OCI-LY7 (cell line): ENCODE measurements around the gene PGPEP1. TPM values are rescaled to one million over a fixed set of nuclear protein-coding genes. Genes with fewer than 3 reads are reported as not detected.

Experiments
- BruUV-seq: library from RNA; stranded (reverse); fragments of 400-500 nt; replicated peaks from 2 replicates; lab custom pipeline; 2021; lab: Mats Ljungman, UMichigan
- CTCF ChIA-PET: fragments of 300-600 bp; sonication (Branson Sonifier 250); formaldehyde crosslinking; loops from one replicate; lab custom pipeline; 2022; ENCODE audit warnings: antibody characterized with exemption; ENCODE audit not compliant: unreplicated experiment; lab: Charles Lee
- POLR2A ChIA-PET: fragments of 300-600 bp; sonication (Branson Sonifier 250); formaldehyde crosslinking; loops from one replicate; lab custom pipeline; 2022; ENCODE audit warnings: antibody characterized with exemption; lab: Charles Lee
- DNase-seq: peaks from one replicate; pipeline ENCODE4 v3.0.0-alpha.2; 2015; ENCODE audit warnings: low spot score
- H2AFZ ChIP-seq: fragments of 200-600 bp; sonication (generic), shearing (Covaris generic); 2 replicates; pipeline ENCODE4 v1.6.1; 2014; ENCODE audit warnings: mild to moderate bottlenecking, antibody characterized with exemption, low read length, moderate library complexity
- H3K27ac ChIP-seq: fragments of 200-600 bp; sonication (generic); 2 replicates; pipeline ENCODE4 v1.5.1; 2014; ENCODE audit warnings: mixed run types, low read depth, mild to moderate bottlenecking, moderate library complexity, low read length, inconsistent platforms; ENCODE audit not compliant: poor library complexity, severe bottlenecking
- H3K36me3 ChIP-seq: fragments of 200-600 bp; sonication (generic); 2 replicates; pipeline ENCODE4 v1.6.1; 2014; ENCODE audit warnings: mild to moderate bottlenecking, antibody characterized with exemption, low read length, moderate library complexity, mixed read lengths; ENCODE audit not compliant: insufficient read depth
- H3K4me1 ChIP-seq: fragments of 200-600 bp; sonication (generic); 2 replicates; pipeline ENCODE4 v1.5.1; 2014; ENCODE audit warnings: mild to moderate bottlenecking, low read length; ENCODE audit not compliant: insufficient read depth, poor library complexity, severe bottlenecking
- H3K4me2 ChIP-seq: fragments of 200-600 bp; sonication (generic); 2 replicates; pipeline ENCODE4 v1.6.1; 2014; ENCODE audit warnings: mild to moderate bottlenecking, low read length
- H3K4me3 ChIP-seq: fragments of 200-600 bp; sonication (generic); 2 replicates; pipeline ENCODE4 v1.5.1; 2014; ENCODE audit warnings: mild to moderate bottlenecking, low read depth, low read length; ENCODE audit not compliant: poor library complexity, severe bottlenecking
- H3K79me2 ChIP-seq: fragments of 200-600 bp; sonication (generic); 2 replicates; pipeline ENCODE4 v1.6.1; 2016; ENCODE audit warnings: low read depth, mild to moderate bottlenecking, low read length, moderate library complexity, mixed read lengths; ENCODE audit not compliant: insufficient read depth
- H3K9me2 ChIP-seq: fragments of 200-600 bp; sonication (generic); 2 replicates; pipeline ENCODE4 v1.6.1; 2016; ENCODE audit warnings: mild to moderate bottlenecking, low read length, mixed read lengths; ENCODE audit not compliant: insufficient read depth
- H3K9me3 ChIP-seq: fragments of 200-600 bp; sonication (generic); 2 replicates; pipeline ENCODE4 v1.6.1; 2014; ENCODE audit warnings: mild to moderate bottlenecking, mixed run types, low read length, mixed read lengths
- H4K20me1 ChIP-seq: fragments of 200-600 bp; sonication (generic); 2 replicates; pipeline ENCODE4 v1.6.1; 2014; ENCODE audit warnings: mild to moderate bottlenecking, antibody characterized with exemption, low read length, moderate library complexity, mixed read lengths; ENCODE audit not compliant: insufficient read depth
- EZH2phosphoT487 ChIP-seq: fragments of 200-600 bp; sonication (generic); IDR thresholded peaks from 2 replicates; pipeline ENCODE4 v1.6.1; 2018; ENCODE audit warnings: low read depth, borderline replicate concordance, mild to moderate bottlenecking, mixed run types, antibody characterized with exemption, low read length, moderate library complexity, mixed read lengths
- intact Hi-C: fragments of 100-400 bp; cut with micrococcal nuclease; formaldehyde crosslinking; loops from one replicate; pipeline ENCODE4 v1.10.0; 2022; ENCODE audit not compliant: unreplicated experiment
- total RNA-seq, 2 experiments: library from RNA; depleted of rRNA in 1 of 2; stranded (reverse); fragments of >200 nt in 1 of 2; shearing (Covaris generic) in 1 of 2; gene quantifications; 2 replicates each; pipeline ENCODE4 v1.2.3, GENCODE V29; 2014 to 2022
- TF ChIP-seq, protein P1 (sequence below): fragments of 200-600 bp; sonication (generic); conservative IDR thresholded peaks from 2 replicates; pipeline ENCODE4 v1.5.1; 2014; ENCODE audit warnings: mild to moderate bottlenecking, antibody characterized with exemption, low read length, moderate library complexity, mixed read lengths

PGPEP1 gene
- total RNA-seq, 2 experiments from 2014 or later, result 15.2 to 44.1 TPM

DNA sequence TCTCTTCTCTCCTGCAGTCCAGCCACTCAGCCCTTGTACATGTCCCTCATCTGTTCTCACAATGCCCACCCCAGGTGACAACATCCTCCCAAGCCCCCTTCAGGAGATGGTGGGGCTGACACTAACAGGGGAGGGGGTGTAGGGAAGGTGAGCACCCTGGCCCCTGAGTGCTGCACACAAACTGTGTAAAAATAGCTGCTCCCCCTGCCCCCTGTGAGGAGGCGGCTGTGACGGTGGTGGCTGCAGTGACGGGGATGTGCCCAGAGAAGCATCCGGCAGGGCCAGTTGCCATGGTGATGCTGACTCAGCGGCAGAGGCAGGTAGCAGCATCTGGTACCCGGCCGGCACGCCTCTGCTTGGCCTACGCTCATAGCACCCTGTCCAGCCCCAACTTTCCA, 45.9 kb upstream of the PGPEP1 start:
- H3K4me3 ChIP-seq, result no peak overlapping the region
- H3K4me1 ChIP-seq, result peaks cover 56% of the 10 kb centered on the region
- no peak overlapping the region for H2AFZ ChIP-seq
- no peaks in the 10 kb centered on the region for H3K79me2 ChIP-seq
- peak overlapping the region; percentile 87 for H3K4me2 ChIP-seq
- H3K9me2 ChIP-seq, result no peaks in the 10 kb centered on the region
- DNase-seq, result peak; percentile 61
- CTCF ChIA-PET, result no interaction called here
- POLR2A ChIA-PET, result interaction anchor here (3.1 kb wide), 1 partner anchor 14 kb away, joined by 38 read pairs; the partner anchor contains the start of gene JUND
- no TSS peak for BruUV-seq
- H3K9me3 ChIP-seq, result no peaks in the 10 kb centered on the region
- TF ChIP-seq, protein P1, sequence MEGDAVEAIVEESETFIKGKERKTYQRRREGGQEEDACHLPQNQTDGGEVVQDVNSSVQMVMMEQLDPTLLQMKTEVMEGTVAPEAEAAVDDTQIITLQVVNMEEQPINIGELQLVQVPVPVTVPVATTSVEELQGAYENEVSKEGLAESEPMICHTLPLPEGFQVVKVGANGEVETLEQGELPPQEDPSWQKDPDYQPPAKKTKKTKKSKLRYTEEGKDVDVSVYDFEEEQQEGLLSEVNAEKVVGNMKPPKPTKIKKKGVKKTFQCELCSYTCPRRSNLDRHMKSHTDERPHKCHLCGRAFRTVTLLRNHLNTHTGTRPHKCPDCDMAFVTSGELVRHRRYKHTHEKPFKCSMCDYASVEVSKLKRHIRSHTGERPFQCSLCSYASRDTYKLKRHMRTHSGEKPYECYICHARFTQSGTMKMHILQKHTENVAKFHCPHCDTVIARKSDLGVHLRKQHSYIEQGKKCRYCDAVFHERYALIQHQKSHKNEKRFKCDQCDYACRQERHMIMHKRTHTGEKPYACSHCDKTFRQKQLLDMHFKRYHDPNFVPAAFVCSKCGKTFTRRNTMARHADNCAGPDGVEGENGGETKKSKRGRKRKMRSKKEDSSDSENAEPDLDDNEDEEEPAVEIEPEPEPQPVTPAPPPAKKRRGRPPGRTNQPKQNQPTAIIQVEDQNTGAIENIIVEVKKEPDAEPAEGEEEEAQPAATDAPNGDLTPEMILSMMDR, result no peak
- no peak for TF ChIP-seq EZH2phosphoT487
- intact Hi-C loops, result no loop called here
- H3K36me3 ChIP-seq, result no peaks in the 10 kb centered on the region
- H3K27ac ChIP-seq, result no peak overlapping the region
- H4K20me1 ChIP-seq, result no peaks in the 10 kb centered on the region

- Histone ChIP-seq H3K9me3 (no peaks in the 10 kb centered on the region), H3K27ac (no peak overlapping the region), H3K9me2 (no peaks in the 10 kb centered on the region), H3K36me3 (no peaks in the 10 kb centered on the region), H3K4me3 (no peak overlapping the region), H2AFZ (no peak overlapping the region), H4K20me1 (no peaks in the 10 kb centered on the region), H3K79me2 (no peaks in the 10 kb centered on the region), H3K4me2 (no peak overlapping the region), H3K4me1 (peaks cover 52% of the 10 kb centered on the region)
- BruUV-seq, result no TSS peak
- intact Hi-C loops, result no loop called here
- no peak for DNase-seq
- ChIA-PET CTCF (no interaction called here), POLR2A (no interaction called here)
- no peak for TF ChIP-seq EZH2phosphoT487
- TF ChIP-seq, protein P1, result no peak
Observed at GRCh38 chr19:18295034-18295451, 45.4 kb upstream of the PGPEP1 start.

GRCh38 chr19:18297308-18297707, 43.1 kb upstream of the PGPEP1 start:
- CTCF ChIA-PET, result no interaction called here
- intact Hi-C loops, result no loop called here

More at GRCh38 chr19:18297308-18297707, 43.1 kb upstream of the PGPEP1 start:
- H3K4me2 ChIP-seq, result no peak overlapping the region
- H3K9me2 ChIP-seq, result no peaks in the 10 kb centered on the region
- BruUV-seq, result no TSS peak
- H4K20me1 ChIP-seq, result no peaks in the 10 kb centered on the region
- POLR2A ChIA-PET, result no interaction called here
- no peak for TF ChIP-seq EZH2phosphoT487
- TF ChIP-seq, protein P1, result no peak
- no peaks in the 10 kb centered on the region for H3K79me2 ChIP-seq
- no peak overlapping the region for H3K4me3 ChIP-seq
- no peak overlapping the region for H3K27ac ChIP-seq
- H2AFZ ChIP-seq, result no peak overlapping the region
- no peaks in the 10 kb centered on the region for H3K36me3 ChIP-seq
- H3K9me3 ChIP-seq, result no peaks in the 10 kb centered on the region
- peaks cover 31% of the 10 kb centered on the region for H3K4me1 ChIP-seq
- no peak for DNase-seq
